Measurements from ENCODE around the gene TSEN54. TPM values are rescaled to one million over a fixed set of nuclear protein-coding genes. Genes with fewer than 3 reads are reported as not detected.

TSEN54 gene
- total RNA-seq, 6 experiments from 2014 or later: 8.5 to 13.6 (median 10.2) TPM

DNA sequence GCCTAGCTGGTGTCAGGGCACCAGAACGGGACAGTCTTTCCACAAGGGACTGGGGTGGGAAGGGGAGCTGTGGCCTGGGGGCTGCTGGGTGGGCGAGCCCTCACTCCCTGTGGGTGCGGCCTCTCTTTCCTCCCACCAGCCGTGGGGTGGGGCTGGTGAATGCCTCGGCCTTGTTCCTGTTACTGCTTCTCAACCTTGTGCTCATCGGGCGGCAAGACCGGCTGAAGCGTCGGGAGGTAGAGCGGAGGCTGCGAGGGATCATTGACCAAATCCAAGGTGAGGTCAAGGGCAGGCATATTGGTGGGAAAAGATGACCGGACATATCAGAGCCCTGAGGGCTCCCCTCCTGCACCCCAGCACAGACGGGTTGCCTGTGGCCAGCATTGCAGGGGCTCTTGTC is 30.2 kb upstream of the TSEN54 start:
- Histone ChIP-seq H3K27me3 (no peaks in the 10 kb centered on the region), H3K4me3 (no peak overlapping the region), H3K36me3 (no peaks in the 10 kb centered on the region), H3K27ac (no peak overlapping the region), H3K4me1 (peaks cover 0 to 7% (median 0%) of the 10 kb centered on the region in 4 donors), H3K9me3 (no peaks in the 10 kb centered on the region)
- ATAC-seq (no peak), DNase-seq (no peak)
- WGBS (ENCODE audit: insufficient coverage, low coverage, low lambda C conversion rate, missing lambda C conversion rate): 60% methylated on average over 6 of the region's 14 CpGs
- TF ChIP-seq POLR2A (IDR thresholded peaks at IDR 0.05): no peak
- TF ChIP-seq, protein P1, sequence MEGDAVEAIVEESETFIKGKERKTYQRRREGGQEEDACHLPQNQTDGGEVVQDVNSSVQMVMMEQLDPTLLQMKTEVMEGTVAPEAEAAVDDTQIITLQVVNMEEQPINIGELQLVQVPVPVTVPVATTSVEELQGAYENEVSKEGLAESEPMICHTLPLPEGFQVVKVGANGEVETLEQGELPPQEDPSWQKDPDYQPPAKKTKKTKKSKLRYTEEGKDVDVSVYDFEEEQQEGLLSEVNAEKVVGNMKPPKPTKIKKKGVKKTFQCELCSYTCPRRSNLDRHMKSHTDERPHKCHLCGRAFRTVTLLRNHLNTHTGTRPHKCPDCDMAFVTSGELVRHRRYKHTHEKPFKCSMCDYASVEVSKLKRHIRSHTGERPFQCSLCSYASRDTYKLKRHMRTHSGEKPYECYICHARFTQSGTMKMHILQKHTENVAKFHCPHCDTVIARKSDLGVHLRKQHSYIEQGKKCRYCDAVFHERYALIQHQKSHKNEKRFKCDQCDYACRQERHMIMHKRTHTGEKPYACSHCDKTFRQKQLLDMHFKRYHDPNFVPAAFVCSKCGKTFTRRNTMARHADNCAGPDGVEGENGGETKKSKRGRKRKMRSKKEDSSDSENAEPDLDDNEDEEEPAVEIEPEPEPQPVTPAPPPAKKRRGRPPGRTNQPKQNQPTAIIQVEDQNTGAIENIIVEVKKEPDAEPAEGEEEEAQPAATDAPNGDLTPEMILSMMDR (IDR thresholded peaks at IDR 0.05): no peak
- intact Hi-C loops (cut with DNase I): no loop called here

DNA sequence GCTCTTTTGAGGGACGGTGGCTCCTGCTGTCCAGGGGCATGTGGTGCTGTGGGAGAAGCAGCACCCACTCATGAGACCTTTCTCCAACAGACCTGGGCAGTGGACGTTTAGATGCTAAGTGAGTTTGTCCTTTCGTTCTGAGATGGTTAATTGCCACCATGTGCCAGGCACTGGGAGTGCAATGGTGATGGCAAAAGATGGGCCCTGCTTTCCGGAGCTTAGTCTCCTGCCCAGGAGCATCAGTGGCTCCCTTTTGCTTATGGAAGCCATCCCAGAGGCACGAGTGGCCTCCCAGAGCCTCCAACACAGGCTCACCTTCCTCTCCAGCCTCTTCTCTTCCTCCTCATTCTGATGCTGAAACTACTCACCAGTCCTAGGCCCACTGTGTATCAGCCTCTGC is 29.4 kb upstream of the TSEN54 start:
- Histone ChIP-seq H3K27me3 (no peaks in the 10 kb centered on the region), H3K9me3 (no peaks in the 10 kb centered on the region), H3K4me1 (peaks cover 0 to 7% (median 0%) of the 10 kb centered on the region in 4 donors), H3K4me3 (no peak overlapping the region), H3K27ac (peak overlapping the region in 2 of 3 donors; percentile 20 to 33), H3K36me3 (no peaks in the 10 kb centered on the region)
- TF ChIP-seq POLR2A (IDR thresholded peaks at IDR 0.05): no peak
- TF ChIP-seq, protein P1 (IDR thresholded peaks at IDR 0.05): no peak
- peak in 1 of 3 donors; percentile 43 for DNase-seq
- WGBS (ENCODE audit: insufficient coverage, low coverage, low lambda C conversion rate, missing lambda C conversion rate): no CpG with 5 or more reads among the region's 5 CpGs
- intact Hi-C loops (cut with DNase I): no loop called here
- ATAC-seq: no peak

DNA sequence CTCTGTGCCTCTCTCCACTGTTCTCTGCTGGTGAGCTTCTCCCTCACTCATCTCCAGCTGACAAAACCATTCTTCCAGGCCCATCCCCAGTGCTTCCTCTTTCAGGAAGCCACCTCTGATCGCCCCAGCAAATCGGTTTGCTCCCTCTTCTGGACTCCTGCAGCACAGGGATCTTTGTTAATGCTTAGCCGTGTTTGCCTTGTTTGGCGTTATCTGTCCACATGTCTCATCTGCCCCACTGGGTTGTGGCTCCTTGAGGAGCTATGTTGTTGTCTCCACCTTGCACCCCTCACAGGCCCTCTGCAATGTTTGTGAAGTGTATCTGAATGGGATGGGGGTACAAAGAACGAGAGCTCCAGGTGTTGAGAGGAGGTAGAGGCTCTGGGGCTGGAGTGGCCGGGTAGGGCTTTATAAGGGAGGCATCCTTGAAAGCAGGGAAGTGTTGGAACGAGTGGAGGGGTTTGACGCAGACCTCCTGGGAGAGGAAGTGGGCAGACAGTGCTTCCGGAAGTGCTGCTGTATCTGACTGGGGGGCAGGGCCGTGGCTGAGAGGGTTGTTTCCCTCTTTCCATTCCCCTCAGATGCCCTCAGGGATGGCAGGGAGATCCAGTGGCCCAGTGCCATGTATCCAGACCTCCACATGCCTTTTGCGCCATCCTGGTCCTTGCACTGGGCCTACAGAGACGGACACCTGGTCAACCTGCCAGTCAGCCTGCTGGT is 28.8 kb upstream of the TSEN54 start:
- 40% methylated on average over 9 of the region's 12 CpGs for WGBS (ENCODE audit: insufficient coverage, low coverage, low lambda C conversion rate, missing lambda C conversion rate)
- H3K36me3 ChIP-seq: no peaks in the 10 kb centered on the region
- H3K4me1 ChIP-seq: peaks cover 0 to 7% (median 0%) of the 10 kb centered on the region in 4 donors
- no peak overlapping the region for H3K4me3 ChIP-seq
- H3K27ac ChIP-seq: peak overlapping the region in 2 of 3 donors; percentile 20 to 33
- no peaks in the 10 kb centered on the region for H3K27me3 ChIP-seq
- DNase-seq (peak in 2 of 3 donors; percentile 49 to 62), ATAC-seq (peak; percentile 36 to 67 (median 44))
- no peaks in the 10 kb centered on the region for H3K9me3 ChIP-seq
- TF ChIP-seq POLR2A (IDR thresholded peaks at IDR 0.05): no peak
- TF ChIP-seq, protein P1 (IDR thresholded peaks at IDR 0.05): no peak
- intact Hi-C loops (cut with DNase I): no loop called here

DNA sequence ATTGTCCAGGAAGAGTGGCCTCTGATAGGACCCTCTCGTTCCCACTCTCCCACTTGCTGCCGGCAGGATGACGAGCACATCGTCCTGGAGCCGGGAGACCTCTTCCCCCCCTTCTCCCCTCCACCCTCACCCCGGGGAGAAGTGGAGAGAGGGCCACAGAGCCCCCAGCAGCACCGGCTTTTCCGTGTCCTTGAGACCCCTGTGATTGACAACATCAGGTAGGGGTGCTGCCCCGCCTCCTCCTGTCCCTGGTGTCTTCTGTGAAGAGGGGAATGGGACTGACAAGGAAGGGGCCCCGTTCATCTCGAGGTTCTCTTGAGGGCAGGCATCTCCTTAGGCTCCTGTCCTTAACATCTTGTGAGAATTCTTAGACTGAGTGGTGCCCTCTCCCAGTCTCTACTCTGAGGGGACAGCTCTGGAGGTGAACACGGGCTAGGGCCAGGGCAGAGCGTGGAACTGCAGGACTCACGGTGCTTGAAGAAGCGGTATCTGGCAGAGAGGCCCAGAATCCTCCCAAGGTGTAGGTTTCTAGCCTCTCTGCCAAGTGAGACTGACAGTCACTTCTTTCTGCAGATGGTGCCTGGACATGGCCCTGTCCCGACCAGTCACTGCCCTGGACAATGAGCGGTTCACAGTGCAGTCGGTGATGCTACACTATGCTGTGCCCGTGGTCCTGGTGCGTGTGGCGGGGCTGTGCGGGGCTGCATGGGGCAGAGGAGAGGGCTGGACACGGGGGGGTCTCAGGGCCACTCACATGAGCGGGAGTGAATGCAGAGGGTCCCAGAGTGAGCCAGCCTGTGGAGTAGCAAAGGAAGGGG is 27.4 kb upstream of the TSEN54 start:
- DNase-seq (no peak), ATAC-seq (no peak)
- H3K4me1 ChIP-seq: peaks cover 0 to 7% (median 0%) of the 10 kb centered on the region in 4 donors
- H3K27ac ChIP-seq: no peak overlapping the region
- no peak overlapping the region for H3K4me3 ChIP-seq
- H3K36me3 ChIP-seq: peaks cover 0 to 14% (median 5%) of the 10 kb centered on the region in 4 donors
- no peak for TF ChIP-seq POLR2A (IDR thresholded peaks at IDR 0.05)
- TF ChIP-seq, protein P1 (IDR thresholded peaks at IDR 0.05): no peak
- H3K9me3 ChIP-seq: no peaks in the 10 kb centered on the region
- no peaks in the 10 kb centered on the region for H3K27me3 ChIP-seq
- WGBS (ENCODE audit: insufficient coverage, low coverage, low lambda C conversion rate, missing lambda C conversion rate): 93% methylated on average over 3 of the region's 24 CpGs
- intact Hi-C loops (cut with DNase I): no loop called here
